HepG2 (cell line): ENCODE measurements around the gene DDX50. TPM values are rescaled to one million over a fixed set of nuclear protein-coding genes. Genes with fewer than 3 reads are reported as not detected.

Experiments
- HES4 ChIP-seq: sonication (generic); formaldehyde crosslinking; IDR thresholded peaks from 2 replicates; pipeline ENCODE4 v1.9.0; 2021; ENCODE audit warnings: mild to moderate bottlenecking, missing genetic modification reagents, borderline replicate concordance
- IKZF4 ChIP-seq: sonication (generic); formaldehyde crosslinking; IDR thresholded peaks from 2 replicates; pipeline ENCODE4 v1.5.1; 2020; ENCODE audit warnings: borderline replicate concordance, mild to moderate bottlenecking, low read depth, missing genetic modification reagents; ENCODE audit errors: not compliant biosample characterization
- MIXL1 ChIP-seq: IDR thresholded peaks from 2 replicates; pipeline ENCODE4 v1.6.1; 2016
- SCMH1 ChIP-seq: sonication (generic); formaldehyde crosslinking; IDR thresholded peaks from 2 replicates; pipeline ENCODE4 v1.9.0; 2021; ENCODE audit warnings: missing genetic modification reagents, mild to moderate bottlenecking, borderline replicate concordance
- ZNF225 ChIP-seq: sonication (generic); formaldehyde crosslinking; IDR thresholded peaks from 2 replicates; pipeline ENCODE4 v1.4.0; 2020; ENCODE audit warnings: mild to moderate bottlenecking, missing genetic modification reagents
- polyA plus RNA-seq, 8 experiments: library from polyadenylated mRNA; depleted of rRNA in 3 of 8; stranded (reverse) in 7 of 8; unstranded in 1 of 8; fragments of >200 nt; fragmentation: Illumina TruSeq in 4 of 8; extraction: Trizol in 4 of 8; gene quantifications; 2 replicates each; pipeline versions ENCODE4 v1.2.1 to v1.2.3, GENCODE V29; 2011 to 2016; ENCODE audit warnings: low read depth in 4 of 8, missing spikeins in 1 of 8, mixed read lengths in 1 of 8; ENCODE audit not compliant: insufficient read depth in 1 of 8
- total RNA-seq, 5 experiments: library from RNA; depleted of rRNA; stranded (reverse); fragments of >200 nt; fragmentation: Illumina TruSeq; extraction: Trizol; gene quantifications; 2 replicates each; pipeline ENCODE4 v1.2.3, GENCODE V29; 2016; ENCODE audit warnings: low read depth in 1 of 5
- TF ChIP-seq, protein P1 (sequence below): sonication (generic); formaldehyde crosslinking; IDR thresholded peaks from one replicate; pipeline ENCODE4 v1.5.1; 2020; ENCODE audit warnings: mild to moderate bottlenecking, missing genetic modification reagents; ENCODE audit errors: not compliant biosample characterization
- TF ChIP-seq, protein P2 (sequence below): sonication (generic); formaldehyde crosslinking; IDR thresholded peaks from 2 replicates; pipeline ENCODE4 v1.5.1; 2020; ENCODE audit warnings: missing genetic modification reagents, mild to moderate bottlenecking, borderline replicate concordance
- TF ChIP-seq, protein P3 (sequence below): sonication (generic); formaldehyde crosslinking; IDR thresholded peaks from 2 replicates; pipeline ENCODE4 v1.4.0; 2020; ENCODE audit warnings: mild to moderate bottlenecking, missing genetic modification reagents, borderline replicate concordance
- TF ChIP-seq, protein P4 (sequence below): sonication (generic); formaldehyde crosslinking; IDR thresholded peaks from 2 replicates; pipeline ENCODE4 v1.8.1; 2023; ENCODE audit warnings: mild to moderate bottlenecking, missing genetic modification reagents, borderline replicate concordance

The DDX50 gene
- total and polyA plus RNA-seq, 2 of the 13 experiments (the other 11 are each of a cell fraction or from before 2014, with no cell fraction given): 19.0 to 38.2 TPM

DNA sequence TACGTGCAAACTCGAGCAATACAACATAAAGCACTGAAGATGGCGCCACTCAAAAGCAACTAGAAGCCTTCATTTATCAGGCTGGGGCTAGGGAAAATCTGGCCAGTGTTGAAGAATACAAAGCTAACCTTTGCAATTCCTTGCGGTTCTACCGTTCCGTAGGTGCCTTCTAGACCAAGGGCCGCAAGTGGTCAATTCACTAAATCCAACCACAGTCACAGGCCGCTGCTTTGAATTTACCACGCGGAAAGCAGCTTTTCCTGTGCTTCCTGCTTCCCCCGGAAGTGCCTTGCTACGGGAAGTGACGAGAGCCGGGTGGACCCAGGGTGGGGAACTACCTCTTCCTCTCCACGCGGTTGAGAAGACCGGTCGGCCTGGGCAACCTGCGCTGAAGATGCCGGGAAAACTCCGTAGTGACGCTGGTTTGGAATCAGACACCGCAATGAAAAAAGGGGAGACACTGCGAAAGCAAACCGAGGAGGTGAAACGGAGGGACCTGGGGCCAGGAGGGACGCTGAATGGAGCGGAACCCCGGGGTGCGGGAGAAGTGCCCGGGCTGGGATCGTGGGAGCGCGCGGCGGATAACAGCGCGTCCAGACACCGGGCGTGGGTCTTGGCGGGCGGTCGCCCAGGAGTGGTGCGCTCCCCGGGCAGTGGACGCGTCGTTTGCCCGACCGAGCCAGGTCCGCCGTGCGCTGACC, 54.9 kb downstream of the DDX50 start, which contains the start of gene DDX21 (continued):
- peak; percentile 67 for TF ChIP-seq IKZF4 (CRISPR knock-in tag)
- TF ChIP-seq MIXL1 (CRISPR knock-in tag): no peak
- TF ChIP-seq, protein P1, sequence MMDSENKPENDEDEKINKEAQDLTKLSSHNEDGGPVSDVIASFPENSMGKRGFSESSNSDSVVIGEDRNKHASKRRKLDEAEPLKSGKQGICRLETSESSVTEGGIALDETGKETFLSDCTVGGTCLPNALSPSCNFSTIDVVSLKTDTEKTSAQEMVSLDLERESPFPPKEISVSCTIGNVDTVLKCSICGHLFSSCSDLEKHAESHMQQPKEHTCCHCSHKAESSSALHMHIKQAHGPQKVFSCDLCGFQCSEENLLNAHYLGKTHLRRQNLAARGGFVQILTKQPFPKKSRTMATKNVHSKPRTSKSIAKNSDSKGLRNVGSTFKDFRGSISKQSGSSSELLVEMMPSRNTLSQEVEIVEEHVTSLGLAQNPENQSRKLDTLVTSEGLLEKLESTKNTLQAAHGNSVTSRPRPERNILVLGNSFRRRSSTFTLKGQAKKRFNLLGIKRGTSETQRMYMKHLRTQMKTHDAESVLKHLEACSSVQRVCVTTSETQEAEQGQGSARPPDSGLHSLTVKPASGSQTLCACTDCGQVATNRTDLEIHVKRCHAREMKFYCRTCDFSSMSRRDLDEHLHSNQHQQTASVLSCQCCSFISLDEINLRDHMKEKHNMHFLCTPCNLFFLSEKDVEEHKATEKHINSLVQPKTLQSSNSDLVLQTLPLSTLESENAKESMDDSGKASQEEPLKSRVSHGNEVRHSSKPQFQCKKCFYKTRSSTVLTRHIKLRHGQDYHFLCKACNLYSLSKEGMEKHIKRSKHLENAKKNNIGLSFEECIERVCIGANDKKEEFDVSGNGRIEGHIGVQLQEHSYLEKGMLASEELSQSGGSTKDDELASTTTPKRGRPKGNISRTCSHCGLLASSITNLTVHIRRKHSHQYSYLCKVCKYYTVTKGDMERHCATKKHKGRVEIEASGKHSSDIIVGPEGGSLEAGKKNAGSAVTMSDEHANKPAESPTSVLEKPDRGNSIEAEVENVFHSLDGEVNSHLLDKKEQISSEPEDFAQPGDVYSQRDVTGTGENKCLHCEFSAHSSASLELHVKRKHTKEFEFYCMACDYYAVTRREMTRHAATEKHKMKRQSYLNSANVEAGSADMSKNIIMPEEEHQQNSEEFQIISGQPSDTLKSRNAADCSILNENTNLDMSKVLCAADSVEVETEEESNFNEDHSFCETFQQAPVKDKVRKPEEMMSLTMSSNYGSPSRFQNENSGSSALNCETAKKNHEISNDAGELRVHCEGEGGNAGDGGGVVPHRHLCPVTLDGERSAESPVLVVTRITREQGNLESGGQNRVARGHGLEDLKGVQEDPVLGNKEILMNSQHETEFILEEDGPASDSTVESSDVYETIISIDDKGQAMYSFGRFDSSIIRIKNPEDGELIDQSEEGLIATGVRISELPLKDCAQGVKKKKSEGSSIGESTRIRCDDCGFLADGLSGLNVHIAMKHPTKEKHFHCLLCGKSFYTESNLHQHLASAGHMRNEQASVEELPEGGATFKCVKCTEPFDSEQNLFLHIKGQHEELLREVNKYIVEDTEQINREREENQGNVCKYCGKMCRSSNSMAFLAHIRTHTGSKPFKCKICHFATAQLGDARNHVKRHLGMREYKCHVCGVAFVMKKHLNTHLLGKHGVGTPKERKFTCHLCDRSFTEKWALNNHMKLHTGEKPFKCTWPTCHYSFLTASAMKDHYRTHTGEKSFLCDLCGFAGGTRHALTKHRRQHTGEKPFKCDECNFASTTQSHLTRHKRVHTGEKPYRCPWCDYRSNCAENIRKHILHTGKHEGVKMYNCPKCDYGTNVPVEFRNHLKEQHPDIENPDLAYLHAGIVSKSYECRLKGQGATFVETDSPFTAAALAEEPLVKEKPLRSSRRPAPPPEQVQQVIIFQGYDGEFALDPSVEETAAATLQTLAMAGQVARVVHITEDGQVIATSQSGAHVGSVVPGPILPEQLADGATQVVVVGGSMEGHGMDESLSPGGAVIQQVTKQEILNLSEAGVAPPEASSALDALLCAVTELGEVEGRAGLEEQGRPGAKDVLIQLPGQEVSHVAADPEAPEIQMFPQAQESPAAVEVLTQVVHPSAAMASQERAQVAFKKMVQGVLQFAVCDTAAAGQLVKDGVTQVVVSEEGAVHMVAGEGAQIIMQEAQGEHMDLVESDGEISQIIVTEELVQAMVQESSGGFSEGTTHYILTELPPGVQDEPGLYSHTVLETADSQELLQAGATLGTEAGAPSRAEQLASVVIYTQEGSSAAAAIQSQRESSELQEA (CRISPR knock-in tag): no peak
- TF ChIP-seq, protein P2, sequence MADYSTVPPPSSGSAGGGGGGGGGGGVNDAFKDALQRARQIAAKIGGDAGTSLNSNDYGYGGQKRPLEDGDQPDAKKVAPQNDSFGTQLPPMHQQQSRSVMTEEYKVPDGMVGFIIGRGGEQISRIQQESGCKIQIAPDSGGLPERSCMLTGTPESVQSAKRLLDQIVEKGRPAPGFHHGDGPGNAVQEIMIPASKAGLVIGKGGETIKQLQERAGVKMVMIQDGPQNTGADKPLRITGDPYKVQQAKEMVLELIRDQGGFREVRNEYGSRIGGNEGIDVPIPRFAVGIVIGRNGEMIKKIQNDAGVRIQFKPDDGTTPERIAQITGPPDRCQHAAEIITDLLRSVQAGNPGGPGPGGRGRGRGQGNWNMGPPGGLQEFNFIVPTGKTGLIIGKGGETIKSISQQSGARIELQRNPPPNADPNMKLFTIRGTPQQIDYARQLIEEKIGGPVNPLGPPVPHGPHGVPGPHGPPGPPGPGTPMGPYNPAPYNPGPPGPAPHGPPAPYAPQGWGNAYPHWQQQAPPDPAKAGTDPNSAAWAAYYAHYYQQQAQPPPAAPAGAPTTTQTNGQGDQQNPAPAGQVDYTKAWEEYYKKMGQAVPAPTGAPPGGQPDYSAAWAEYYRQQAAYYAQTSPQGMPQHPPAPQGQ (CRISPR knock-in tag): no peak
- TF ChIP-seq, protein P3, sequence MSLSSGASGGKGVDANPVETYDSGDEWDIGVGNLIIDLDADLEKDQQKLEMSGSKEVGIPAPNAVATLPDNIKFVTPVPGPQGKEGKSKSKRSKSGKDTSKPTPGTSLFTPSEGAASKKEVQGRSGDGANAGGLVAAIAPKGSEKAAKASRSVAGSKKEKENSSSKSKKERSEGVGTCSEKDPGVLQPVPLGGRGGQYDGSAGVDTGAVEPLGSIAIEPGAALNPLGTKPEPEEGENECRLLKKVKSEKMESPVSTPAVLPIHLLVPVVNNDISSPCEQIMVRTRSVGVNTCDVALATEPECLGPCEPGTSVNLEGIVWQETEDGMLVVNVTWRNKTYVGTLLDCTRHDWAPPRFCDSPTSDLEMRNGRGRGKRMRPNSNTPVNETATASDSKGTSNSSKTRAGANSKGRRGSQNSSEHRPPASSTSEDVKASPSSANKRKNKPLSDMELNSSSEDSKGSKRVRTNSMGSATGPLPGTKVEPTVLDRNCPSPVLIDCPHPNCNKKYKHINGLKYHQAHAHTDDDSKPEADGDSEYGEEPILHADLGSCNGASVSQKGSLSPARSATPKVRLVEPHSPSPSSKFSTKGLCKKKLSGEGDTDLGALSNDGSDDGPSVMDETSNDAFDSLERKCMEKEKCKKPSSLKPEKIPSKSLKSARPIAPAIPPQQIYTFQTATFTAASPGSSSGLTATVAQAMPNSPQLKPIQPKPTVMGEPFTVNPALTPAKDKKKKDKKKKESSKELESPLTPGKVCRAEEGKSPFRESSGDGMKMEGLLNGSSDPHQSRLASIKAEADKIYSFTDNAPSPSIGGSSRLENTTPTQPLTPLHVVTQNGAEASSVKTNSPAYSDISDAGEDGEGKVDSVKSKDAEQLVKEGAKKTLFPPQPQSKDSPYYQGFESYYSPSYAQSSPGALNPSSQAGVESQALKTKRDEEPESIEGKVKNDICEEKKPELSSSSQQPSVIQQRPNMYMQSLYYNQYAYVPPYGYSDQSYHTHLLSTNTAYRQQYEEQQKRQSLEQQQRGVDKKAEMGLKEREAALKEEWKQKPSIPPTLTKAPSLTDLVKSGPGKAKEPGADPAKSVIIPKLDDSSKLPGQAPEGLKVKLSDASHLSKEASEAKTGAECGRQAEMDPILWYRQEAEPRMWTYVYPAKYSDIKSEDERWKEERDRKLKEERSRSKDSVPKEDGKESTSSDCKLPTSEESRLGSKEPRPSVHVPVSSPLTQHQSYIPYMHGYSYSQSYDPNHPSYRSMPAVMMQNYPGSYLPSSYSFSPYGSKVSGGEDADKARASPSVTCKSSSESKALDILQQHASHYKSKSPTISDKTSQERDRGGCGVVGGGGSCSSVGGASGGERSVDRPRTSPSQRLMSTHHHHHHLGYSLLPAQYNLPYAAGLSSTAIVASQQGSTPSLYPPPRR: peak; percentile 59; the same call in 1 of the 2 replicates
- TF ChIP-seq SCMH1: no peak
- TF ChIP-seq HES4: peak; percentile 25; the same call in 1 of the 2 replicates
- TF ChIP-seq, protein P4, sequence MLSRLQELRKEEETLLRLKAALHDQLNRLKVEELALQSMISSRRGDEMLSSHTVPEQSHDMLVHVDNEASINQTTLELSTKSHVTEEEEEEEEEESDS (CRISPR knock-in tag): no peak
- TF ChIP-seq ZNF225 (CRISPR knock-in tag): peak; percentile 81
